GM20000 (cell line): Measurements from ENCODE around the gene PMAIP1.

ENCODE experiments used
- DNase-seq: peaks from one replicate; pipeline ENCODE4 v3.0.0; 2012; ENCODE audit warnings: low spot score
- TF ChIP-seq, protein P1 (sequence below): IDR thresholded peaks from 2 replicates; pipeline ENCODE4 v1.5.1; 2012; ENCODE audit warnings: mild to moderate bottlenecking, control low read depth; ENCODE audit errors: extremely low read depth, missing control alignments

Gene PMAIP1

GRCh38 chr18:59909289-59910036 is 9.7 kb downstream of the PMAIP1 start:
- TF ChIP-seq, protein P1, sequence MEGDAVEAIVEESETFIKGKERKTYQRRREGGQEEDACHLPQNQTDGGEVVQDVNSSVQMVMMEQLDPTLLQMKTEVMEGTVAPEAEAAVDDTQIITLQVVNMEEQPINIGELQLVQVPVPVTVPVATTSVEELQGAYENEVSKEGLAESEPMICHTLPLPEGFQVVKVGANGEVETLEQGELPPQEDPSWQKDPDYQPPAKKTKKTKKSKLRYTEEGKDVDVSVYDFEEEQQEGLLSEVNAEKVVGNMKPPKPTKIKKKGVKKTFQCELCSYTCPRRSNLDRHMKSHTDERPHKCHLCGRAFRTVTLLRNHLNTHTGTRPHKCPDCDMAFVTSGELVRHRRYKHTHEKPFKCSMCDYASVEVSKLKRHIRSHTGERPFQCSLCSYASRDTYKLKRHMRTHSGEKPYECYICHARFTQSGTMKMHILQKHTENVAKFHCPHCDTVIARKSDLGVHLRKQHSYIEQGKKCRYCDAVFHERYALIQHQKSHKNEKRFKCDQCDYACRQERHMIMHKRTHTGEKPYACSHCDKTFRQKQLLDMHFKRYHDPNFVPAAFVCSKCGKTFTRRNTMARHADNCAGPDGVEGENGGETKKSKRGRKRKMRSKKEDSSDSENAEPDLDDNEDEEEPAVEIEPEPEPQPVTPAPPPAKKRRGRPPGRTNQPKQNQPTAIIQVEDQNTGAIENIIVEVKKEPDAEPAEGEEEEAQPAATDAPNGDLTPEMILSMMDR = no peak
- DNase-seq = no peak

DNA sequence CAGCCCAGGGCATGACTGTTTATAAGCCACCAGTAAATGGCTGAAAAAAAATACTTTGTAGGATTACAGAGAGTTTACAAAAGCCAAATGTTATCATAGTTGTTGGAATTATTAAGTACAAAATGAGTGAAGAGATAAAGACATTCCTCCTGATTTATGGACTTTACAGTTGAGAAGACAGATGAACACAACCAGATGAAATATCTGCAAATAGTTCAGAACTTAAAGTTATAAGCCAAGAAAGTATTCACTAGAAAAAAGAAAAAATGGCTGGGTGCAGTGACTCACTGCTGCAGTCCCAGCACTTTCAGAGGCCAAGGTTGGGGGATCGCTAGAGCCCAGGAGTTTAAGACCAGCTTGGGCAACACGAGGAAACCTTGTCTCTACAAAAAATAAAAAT is 11.2 kb downstream of the PMAIP1 start:
- DNase-seq = no peak
- TF ChIP-seq, protein P1 = no peak

DNA sequence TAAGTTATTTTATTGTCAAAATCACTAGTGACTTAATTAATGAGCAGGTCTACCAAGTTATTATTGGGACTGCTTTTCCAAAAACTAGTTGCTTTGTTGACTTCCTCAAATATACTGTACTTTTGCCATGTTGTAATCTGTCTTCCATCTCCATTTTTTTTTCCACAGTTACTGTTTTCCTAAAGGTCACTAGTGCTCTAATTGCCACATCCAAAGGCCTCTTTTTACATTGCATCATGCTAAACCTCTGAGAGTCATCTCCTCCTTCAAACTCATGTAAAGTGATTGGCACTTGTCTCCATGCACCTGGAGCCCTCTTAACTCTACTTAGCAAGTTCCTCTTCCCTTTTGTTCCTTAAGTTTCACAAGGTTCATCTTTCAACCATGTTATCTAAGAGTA is 11.8 kb downstream of the PMAIP1 start:
- no peak for DNase-seq
- TF ChIP-seq, protein P1 = no peak

DNA sequence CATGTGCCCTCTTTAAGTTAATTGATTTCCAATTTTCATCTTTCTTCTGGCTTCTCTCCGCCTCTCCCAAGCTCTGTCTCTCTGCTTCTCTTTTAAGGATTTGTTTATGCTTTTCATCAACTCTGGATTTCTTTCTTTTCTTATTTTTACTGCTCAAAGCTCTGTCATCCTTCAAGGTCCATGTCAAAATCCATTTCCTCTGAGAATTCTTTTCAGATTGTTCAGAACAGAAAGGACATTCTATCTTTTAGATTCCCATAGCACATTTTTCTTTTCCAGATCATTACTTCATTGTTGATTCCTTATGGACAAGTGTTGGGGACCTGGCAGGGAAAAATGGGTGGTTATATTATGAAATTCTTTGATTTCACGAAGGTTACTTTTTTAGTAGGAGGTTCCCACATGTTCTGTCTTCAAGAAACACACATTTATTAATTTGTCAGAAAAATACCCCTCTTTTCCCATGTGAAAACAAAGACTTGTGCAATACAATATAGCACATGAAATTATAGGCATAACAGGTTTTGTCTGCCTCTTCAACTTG is 12.3 kb downstream of the PMAIP1 start:
- DNase-seq = no peak
- TF ChIP-seq, protein P1 = no peak

DNA sequence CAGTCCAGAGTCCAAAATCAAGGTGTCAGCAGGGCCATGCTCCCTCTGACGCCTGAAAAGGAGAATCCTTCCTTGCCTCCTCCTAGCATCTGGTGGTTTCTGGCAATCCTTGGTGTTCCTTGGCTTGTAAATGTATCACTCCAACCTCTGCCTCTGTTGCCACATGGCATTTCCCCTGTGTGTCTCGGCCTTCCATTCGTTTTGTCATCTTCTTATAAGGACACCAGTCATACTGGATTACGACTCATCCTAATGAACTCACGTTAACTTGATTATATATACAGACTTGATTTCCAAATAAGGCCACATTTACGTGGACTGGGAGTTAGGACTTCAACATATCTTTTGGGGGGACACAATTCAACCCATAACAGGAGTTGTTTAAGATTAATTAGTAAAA is 15.8 kb downstream of the PMAIP1 start:
- no peak for DNase-seq
- TF ChIP-seq, protein P1 = no peak

DNA sequence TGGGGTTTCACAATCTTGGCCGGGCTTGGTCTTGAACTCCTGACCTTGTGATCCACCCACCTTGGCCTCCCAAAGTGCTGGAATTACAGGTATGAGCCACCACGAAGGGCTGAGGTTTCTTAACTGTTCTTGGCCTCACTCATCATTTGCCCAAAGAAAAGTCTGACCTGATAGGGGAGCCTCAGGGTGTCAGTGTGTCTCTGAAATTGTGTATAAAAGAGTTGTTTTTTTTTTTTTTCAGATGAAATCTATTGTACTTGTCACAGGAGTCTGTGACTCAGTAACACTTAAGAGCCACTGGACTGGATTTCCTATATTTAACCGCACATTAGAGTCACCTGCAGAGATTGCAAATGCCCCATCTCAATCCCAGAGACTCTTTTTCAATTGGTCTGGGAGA is 16.9 kb downstream of the PMAIP1 start:
- DNase-seq = no peak
- TF ChIP-seq, protein P1 = no peak

DNA sequence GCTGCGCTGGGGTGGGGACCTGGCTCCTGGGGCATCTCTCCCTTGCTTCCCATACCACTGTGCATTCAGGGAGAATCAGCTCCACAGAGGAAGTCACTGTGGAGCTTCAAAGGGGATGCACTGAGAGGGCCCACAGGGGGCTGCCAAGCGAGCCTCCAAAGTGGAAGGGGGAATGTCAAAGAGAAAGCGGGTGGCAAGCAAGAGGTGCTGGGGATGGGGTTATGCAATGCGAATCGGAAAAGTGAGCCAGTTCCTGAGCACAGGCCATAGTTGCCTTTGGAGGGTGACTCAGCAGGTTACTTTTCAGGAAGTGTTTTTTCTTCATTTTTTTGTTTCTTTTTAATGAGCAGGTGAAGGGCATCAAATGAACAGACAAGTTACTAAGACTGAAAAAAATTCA is 17.6 kb downstream of the PMAIP1 start:
- DNase-seq = no peak
- TF ChIP-seq, protein P1 = no peak
